HG03378 (cell line): ENCODE measurements around the gene SCN7A.
A peak's percentile ranks its signal among the peaks of the same experiment; 100 is the strongest.

ENCODE experiments used
- ATAC-seq: cut with Tn5 transposase; IDR thresholded peaks from one replicate; pipeline ENCODE4 v1.9.1; 2021; ENCODE audit warnings: mild to moderate bottlenecking, moderate library complexity; ENCODE audit not compliant: unreplicated experiment

SCN7A gene

GRCh38 chr2:166404831-166405568 lies 89.0 kb downstream of the SCN7A start:
- ATAC-seq, result no peak

DNA sequence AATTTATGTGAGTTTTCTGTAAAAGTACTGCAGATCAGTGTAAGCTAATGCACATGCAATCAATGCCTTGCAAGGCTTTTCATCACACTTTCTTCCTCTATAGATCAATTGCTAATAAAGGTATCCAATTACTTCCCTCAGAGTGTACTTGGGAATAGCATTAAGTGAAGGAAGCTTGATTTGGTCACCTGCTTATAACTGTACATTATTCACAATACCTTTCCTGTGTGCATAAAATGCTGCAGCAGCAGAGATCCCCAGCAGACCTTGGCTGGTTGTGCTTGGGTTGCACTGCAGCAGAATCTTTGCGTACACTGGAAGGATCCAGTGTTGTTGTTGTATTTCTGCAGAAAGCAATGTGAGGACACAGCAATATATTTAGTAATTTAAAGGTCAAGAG lies 99.8 kb downstream of the SCN7A start:
- ATAC-seq, result no peak

DNA sequence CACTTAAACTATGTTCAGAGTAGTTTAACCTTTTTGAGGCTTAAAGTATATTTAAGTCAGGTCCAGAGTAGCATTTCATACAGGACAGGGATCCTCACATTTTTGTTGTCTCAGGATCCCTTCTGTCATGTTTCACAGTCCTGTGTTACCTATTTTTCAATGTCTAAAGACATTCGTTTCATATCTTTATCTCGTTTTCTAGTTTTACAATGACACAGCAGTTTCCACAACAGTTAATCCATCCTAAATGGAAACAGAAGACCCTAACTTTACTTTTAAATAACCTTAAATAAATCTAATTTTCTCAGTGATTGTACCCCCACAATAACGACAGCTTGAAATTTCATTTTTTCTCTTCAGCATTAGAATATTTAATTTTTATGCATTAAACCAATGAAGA lies 101.0 kb downstream of the SCN7A start:
- no peak for ATAC-seq

DNA sequence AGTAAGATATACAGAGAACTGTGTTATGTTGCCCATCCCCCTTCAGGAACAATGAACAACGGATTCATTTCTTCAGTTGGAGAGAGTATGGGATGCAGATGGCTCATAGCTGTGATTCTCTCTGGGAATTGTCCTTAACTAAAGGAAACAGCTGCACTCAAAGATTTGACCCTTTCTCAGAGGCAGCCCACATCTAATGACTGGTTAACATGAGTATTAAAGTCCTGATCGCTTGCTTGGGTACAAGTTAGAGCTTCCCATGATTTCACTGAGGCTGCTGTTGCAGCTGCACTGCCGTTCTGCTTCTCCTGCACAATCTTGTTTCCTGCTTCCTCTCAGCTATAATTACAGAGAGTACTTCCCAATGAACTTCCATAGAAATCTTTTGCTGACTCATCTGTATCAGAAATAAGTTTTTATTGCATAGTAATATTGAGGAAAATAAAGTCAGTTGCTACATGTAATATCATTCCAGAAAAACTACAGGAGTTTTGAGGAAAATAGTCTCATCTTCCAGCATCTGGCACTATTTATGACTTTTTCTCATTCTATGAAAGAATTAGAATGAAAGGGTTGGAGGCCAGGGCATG lies 105.5 kb downstream of the SCN7A start:
- no peak for ATAC-seq

GRCh38 chr2:166385313-166385712 lies 108.7 kb downstream of the SCN7A start:
- no peak for ATAC-seq

DNA sequence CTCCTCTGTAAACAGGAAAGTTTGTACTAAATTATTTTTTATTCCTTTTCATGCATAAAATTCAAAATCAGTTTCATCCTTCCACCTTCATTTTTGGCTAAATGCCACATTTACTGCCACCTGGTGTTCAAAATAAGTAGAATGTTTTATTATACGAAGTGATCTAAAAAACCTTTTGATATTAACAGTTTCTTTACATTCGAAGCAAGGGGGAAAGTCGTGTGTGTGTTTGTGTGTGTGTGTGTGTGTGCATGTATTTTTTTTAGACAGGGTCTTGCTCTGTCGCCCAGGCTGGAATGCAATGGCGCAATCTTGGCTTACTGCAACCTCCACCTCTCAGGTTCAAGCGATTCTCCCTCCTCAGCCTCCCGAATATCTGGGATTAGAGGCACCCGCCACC lies 109.3 kb downstream of the SCN7A start:
- ATAC-seq, result no peak

GRCh38 chr2:166382448-166382847 lies 111.6 kb downstream of the SCN7A start:
- no peak for ATAC-seq

DNA sequence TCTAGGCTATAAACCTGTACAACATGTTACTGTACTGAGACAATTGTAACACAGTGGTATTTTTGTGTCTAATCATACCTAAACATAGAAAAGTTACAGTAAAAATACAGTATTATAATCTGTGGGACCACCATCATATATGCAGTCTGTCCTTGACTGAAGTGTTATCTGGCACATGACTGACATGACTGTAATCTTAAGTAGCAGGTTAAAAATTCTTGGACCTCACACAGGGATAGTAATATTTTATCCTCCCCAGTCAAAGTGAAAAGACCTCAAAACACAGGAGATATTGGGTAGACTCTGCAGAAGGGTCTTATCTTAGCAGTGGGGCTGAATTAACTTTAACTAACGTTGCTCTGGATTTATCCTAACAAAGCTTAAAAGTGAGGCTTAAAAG lies 113.4 kb downstream of the SCN7A start:
- ATAC-seq, result no peak

GRCh38 chr2:166376873-166377272 lies 117.2 kb downstream of the SCN7A start:
- ATAC-seq, result no peak

GRCh38 chr2:166376488-166376828 lies 117.6 kb downstream of the SCN7A start:
- ATAC-seq, result no peak

DNA sequence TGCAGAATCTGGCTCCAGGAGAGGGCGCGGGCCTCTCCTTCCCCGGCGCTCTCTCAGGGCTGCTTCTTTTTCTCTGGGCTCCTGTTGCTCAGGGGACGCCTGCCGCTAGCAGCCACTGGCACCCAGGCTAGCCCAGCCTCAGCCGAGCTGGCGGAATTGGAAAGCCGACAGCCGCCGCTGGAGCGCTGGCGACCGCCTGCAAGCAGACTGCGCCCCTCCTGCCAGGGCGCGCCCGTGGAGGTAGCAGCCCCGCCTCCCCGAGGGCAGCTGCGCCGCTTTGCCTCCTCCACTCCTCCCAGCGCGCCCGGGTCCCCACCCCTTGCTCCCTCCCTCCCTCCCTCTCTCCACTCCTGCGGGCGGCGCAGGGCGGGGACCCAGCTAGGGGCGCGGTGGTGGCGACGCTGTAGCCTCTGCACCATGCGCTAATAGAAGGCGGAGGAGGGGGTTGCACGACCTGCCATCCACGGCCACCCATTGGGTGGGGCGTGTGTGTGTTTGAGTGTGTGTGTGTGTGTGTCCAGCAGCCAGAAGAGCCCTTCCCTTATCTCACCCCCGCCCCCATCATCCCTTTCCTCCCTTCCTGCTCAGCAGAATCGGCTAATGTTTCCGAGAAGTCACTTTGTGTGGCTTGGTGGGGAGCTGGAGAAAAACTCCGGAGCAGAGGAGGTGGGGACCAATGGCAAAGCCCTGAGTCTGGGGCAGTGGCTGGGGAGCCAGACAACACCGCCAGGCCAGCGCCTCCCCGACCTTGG lies 118.1 kb downstream of the SCN7A start, which contains the start of gene SCN9A:
SCN9A (minus strand) TSS at position 209 of the 752 bp plus-strand sequence. CDS start 64,188 bp downstream, outside the sequence.
- no peak for ATAC-seq

DNA sequence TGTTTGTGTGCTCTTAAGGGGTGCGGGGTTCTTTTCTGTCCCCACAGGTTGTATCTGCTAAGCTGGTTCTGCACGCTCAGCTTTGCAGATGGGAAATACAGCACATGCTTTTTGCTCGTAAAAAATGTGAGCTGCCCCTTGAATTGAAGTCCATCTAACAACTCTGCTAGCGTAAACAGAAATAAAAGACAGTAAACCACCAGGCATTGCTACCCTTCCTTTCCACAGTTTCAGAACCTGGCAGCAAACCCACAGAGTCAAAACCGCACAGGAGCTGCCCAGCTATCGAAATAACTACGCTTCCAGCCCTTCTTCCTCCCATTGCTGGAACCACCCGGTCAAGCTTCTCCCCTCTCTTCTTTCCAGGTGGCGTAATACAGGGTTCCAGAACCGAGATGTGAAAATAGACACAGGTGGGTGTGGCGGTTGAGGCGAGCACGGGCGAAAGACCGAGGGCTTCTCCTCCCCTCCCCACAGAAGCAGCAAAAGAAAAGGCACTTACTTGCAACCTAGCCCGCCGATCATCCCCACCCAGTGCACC lies 118.8 kb downstream of the SCN7A start:
- no peak for ATAC-seq

DNA sequence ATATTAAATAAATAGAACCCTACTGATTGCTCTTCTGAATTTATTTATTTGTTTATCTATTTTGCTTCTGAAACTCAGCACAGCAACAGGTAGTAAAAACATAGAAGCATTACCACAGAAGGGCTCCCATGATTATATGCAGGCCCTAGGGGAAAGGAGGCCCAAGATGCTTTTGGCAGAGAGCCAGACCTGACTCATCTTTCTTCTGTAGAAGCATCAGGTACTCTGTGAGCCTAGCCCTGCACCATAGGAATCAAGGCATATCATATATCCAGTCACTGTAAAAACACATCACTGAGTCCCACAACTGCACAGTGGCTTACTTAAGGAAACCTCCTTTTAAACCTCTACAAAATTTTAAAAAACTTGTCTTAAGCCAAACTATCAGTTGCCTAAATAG lies 120.1 kb downstream of the SCN7A start:
- no peak for ATAC-seq

DNA sequence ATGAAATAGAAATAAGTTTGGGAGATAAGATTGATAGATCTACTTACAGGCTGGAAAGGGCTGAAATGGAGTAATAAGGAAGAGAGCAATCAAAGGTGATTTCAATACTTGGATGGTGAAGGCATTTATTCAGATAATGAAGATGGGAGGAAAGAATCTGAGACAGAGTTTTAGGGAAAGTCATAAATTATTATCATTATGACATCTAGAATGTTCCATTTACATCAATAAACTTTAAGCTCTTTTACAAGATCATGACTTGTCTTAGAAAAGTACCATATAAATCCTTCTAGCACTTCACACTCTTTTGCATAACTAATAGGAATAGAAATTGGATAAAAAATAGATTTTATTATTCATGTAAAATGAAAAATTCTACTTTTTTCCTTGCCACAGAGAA lies 120.5 kb downstream of the SCN7A start:
- no peak for ATAC-seq

- ATAC-seq, result no peak
Observed at GRCh38 chr2:166373105-166373504, 120.9 kb downstream of the SCN7A start.

GRCh38 chr2:166372046-166372445 lies 122.0 kb downstream of the SCN7A start:
- no peak for ATAC-seq

DNA sequence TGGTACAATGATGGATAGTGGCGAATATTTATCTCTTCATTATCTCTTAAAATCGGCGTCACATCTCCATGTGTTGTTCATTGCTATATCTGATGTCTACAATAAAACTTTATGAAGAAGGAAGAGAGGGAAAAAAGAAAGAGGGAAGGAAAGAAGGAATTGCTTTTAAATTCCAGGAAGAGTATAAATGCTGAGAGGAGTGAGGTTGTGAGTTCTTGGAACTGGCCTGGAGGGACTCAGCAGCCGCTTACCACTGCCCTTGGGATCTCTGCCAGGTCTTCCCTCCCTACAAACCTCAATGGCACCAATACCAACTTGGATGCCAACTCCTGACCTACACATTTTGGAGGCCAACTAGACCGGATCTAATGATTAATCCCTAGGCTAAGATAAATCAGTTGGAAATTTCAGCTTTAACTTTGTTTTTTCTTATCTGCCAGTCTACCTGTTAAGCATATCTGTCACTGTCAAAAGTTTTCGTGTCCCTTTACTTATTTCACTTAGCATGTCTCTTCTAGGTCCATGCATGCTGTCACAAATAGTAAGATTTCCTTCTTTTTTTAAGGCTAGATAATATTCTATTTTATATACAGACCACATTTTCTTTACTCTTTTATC lies 128.1 kb downstream of the SCN7A start:
- no peak for ATAC-seq

DNA sequence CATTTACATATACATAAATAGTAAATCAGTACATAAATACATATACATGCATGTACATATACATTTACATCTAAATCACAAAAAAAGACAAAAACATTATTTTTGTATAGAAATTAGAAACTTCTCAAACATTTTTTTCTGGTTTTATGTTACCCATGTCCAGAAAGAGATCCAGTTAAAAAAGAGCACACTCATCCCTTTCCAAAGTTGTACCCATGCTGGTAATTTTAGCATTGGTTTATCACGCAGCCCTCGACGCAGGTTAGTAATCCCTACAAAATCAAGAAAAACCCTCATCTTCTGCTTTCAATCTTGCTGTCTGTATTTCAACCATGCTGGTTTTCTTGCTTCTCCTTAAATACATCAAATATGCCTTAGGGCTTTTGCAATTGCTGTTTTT lies 128.8 kb downstream of the SCN7A start:
- no peak for ATAC-seq

GRCh38 chr2:166364476-166365161 lies 129.4 kb downstream of the SCN7A start:
- ATAC-seq, result no peak

DNA sequence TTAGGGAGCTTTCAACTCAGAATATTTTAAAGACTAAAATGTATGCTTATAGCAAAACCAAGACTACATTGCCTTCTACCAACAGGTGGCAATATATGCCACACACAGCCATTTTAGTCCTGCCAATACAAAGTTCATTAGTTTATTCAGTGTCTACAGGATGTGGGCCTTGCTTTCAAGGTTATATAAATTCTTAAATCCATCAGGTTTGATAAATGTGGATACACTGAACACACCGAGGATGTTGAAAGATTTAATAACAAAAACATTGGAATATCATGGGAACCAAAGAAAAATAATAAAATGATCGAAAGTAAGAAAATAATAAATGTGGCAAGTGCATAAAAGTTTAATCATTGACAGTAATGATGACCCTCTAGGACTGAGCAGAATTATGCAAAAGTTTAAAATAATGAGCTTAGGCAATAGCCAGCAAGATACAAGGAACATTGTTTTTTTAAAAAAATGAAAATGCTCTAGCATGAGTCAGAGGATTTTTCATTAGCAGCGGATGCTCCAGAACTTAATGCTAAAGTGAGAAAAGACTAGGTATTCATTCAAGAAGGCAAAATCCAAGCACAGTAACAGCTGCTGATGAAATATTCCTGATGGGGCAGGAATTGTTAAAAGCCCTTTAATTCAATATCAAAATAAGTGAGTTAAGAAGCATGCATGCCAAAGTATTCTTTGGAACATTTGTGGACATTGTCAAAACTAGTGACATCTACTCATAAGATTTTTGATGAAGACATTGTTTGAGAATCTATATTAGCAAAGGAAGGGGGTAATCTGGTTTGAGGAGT lies 132.5 kb downstream of the SCN7A start:
- ATAC-seq, result peak; percentile 78
